ENCODE data around the gene HMX3.

The HMX3 gene

GRCh38 chr10:123134915-123135414 lies 805 bp upstream of the HMX3 start:
- DNase-seq: no peak

- DNase-seq: no peak
Measured at GRCh38 chr10:123136221-123136805, 543 bp downstream of the HMX3 start.

- DNase-seq: peak in 1 of 2 experiments; percentile 27
Measured at GRCh38 chr10:123136806-123137642, 1.3 kb downstream of the HMX3 start.

- DNase-seq: no peak
Measured at GRCh38 chr10:123139165-123139520, 3.4 kb downstream of the HMX3 start.

GRCh38 chr10:123139521-123140163 lies 3.9 kb downstream of the HMX3 start:
- DNase-seq: no peak

- no peak for DNase-seq
Measured at GRCh38 chr10:123140164-123140982, 4.6 kb downstream of the HMX3 start.

- DNase-seq: no peak
Measured at GRCh38 chr10:123140983-123141390, 5.2 kb downstream of the HMX3 start.

- DNase-seq: no peak
Measured at GRCh38 chr10:123141791-123142700, 6.3 kb downstream of the HMX3 start.

- DNase-seq: no peak
Measured at GRCh38 chr10:123142701-123143161, 7.0 kb downstream of the HMX3 start.

- no peak for DNase-seq
Measured at GRCh38 chr10:123143162-123143824, 7.5 kb downstream of the HMX3 start.

- no peak for DNase-seq
Measured at GRCh38 chr10:123143825-123144168, 8.0 kb downstream of the HMX3 start.

- no peak for DNase-seq
Measured at GRCh38 chr10:123144697-123145541, 9.1 kb downstream of the HMX3 start.

GRCh38 chr10:123145542-123146012 lies 9.8 kb downstream of the HMX3 start:
- no peak for DNase-seq

- no peak for DNase-seq
Measured at GRCh38 chr10:123146013-123146893, 10.5 kb downstream of the HMX3 start.

- DNase-seq: no peak
Measured at GRCh38 chr10:123146894-123147634, 11.3 kb downstream of the HMX3 start.

GRCh38 chr10:123147635-123148413 lies 12.1 kb downstream of the HMX3 start, which contains the start of gene HMX2:
TSS of gene HMX2 (plus strand) at chr10:123148136. CDS start at chr10:123148379, 243 bp downstream.
- peak in 1 of 2 experiments; percentile 36 for DNase-seq

Data from NCI-H524 (cell line).